H1 (cell line): ENCODE data around the gene TAS2R50.
A peak's percentile ranks its signal among the peaks of the same experiment; 100 is the strongest.

Source experiments
- ATF3 ChIP-seq: IDR thresholded peaks from 2 replicates; pipeline ENCODE4 v1.6.1; 2011; ENCODE audit warnings: low read depth, mild to moderate bottlenecking, low read length; ENCODE audit not compliant: insufficient read depth
- CHD1 ChIP-seq: IDR thresholded peaks from 2 replicates; pipeline ENCODE4 v1.6.1; 2012; ENCODE audit warnings: low read depth, low read length, improper control_type of control experiment
- CREB1 ChIP-seq: IDR thresholded peaks from 2 replicates; pipeline ENCODE4 v1.6.1; 2012; ENCODE audit warnings: inconsistent platforms
- EZH2 ChIP-seq: fragments of 200-600 bp; sonication (generic); IDR thresholded peaks from 2 replicates; pipeline ENCODE4 v1.7.1; 2012; ENCODE audit warnings: low read depth, mild to moderate bottlenecking, moderate library complexity, low read length, inconsistent platforms; ENCODE audit not compliant: severe bottlenecking
- GABPA ChIP-seq: IDR thresholded peaks from 2 replicates; pipeline ENCODE4 v1.6.1; 2011; ENCODE audit warnings: mild to moderate bottlenecking, low read length, moderate library complexity, borderline replicate concordance; ENCODE audit not compliant: insufficient read depth
- JUND ChIP-seq: IDR thresholded peaks from 2 replicates; pipeline ENCODE4 v1.6.1; 2011; ENCODE audit warnings: mild to moderate bottlenecking, improper control_type of control experiment, low read length
- NANOG ChIP-seq: IDR thresholded peaks from 2 replicates; pipeline ENCODE4 v1.6.1; 2011; ENCODE audit warnings: low read length, low read depth, mild to moderate bottlenecking, inconsistent platforms; ENCODE audit not compliant: insufficient read depth, poor library complexity, severe bottlenecking
- PHF8 ChIP-seq: fragments of 200-600 bp; sonication (generic); conservative IDR thresholded peaks from 2 replicates; pipeline ENCODE4 v1.7.1; 2012; ENCODE audit warnings: low read depth, mild to moderate bottlenecking, inconsistent platforms, low read length, moderate library complexity
- POLR2A ChIP-seq, 2 experiments: IDR thresholded peaks; 1 replicate in 1 of 2; 2 replicates in 1 of 2; pipeline ENCODE4 v1.6.1; 2011; ENCODE audit warnings: low read depth in 2 of 2, low read length in 2 of 2, mild to moderate bottlenecking in 2 of 2; ENCODE audit errors: control extremely low read depth in 1 of 2
- POLR2AphosphoS5 ChIP-seq: IDR thresholded peaks from 2 replicates; pipeline ENCODE4 v1.6.1; 2011; ENCODE audit warnings: low read depth, low read length
- RBBP5 ChIP-seq: IDR thresholded peaks from 2 replicates; pipeline ENCODE4 v1.7.1; 2012; ENCODE audit warnings: low read depth, mild to moderate bottlenecking, inconsistent platforms, low read length, moderate library complexity, borderline replicate concordance
- TAF1 ChIP-seq: IDR thresholded peaks from 2 replicates; pipeline ENCODE4 v1.6.1; 2011; ENCODE audit warnings: mild to moderate bottlenecking, low read depth, low read length
- TBP ChIP-seq: IDR thresholded peaks from 2 replicates; pipeline ENCODE4 v1.6.1; 2011; ENCODE audit warnings: low read depth, low read length, improper control_type of control experiment
- TF ChIP-seq, protein P1 (sequence below), 3 experiments: IDR thresholded peaks; 1 replicate in 2 of 3; 2 replicates in 1 of 3; pipeline versions ENCODE4 v1.5.1 to v1.6.1; 2011; ENCODE audit warnings: low read length in 3 of 3, mild to moderate bottlenecking in 3 of 3, inconsistent platforms in 2 of 3, low read depth in 1 of 3, moderate library complexity in 1 of 3; ENCODE audit not compliant: insufficient read depth in 1 of 3; ENCODE audit errors: control extremely low read depth in 1 of 3

- TF ChIP-seq, protein P1, sequence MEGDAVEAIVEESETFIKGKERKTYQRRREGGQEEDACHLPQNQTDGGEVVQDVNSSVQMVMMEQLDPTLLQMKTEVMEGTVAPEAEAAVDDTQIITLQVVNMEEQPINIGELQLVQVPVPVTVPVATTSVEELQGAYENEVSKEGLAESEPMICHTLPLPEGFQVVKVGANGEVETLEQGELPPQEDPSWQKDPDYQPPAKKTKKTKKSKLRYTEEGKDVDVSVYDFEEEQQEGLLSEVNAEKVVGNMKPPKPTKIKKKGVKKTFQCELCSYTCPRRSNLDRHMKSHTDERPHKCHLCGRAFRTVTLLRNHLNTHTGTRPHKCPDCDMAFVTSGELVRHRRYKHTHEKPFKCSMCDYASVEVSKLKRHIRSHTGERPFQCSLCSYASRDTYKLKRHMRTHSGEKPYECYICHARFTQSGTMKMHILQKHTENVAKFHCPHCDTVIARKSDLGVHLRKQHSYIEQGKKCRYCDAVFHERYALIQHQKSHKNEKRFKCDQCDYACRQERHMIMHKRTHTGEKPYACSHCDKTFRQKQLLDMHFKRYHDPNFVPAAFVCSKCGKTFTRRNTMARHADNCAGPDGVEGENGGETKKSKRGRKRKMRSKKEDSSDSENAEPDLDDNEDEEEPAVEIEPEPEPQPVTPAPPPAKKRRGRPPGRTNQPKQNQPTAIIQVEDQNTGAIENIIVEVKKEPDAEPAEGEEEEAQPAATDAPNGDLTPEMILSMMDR (IDR thresholded peaks at IDR 0.05; ENCODE audit: control extremely low read depth in 1 of 3, insufficient read depth in 1 of 3, low read depth in 1 of 3, low read length in 3 of 3): peak; percentile 44 to 78 (median 70)
- TF ChIP-seq EZH2: no peak
- no peak for TF ChIP-seq POLR2A (IDR thresholded peaks at IDR 0.05; ENCODE audit: control extremely low read depth in 1 of 2, low read depth in 2 of 2, low read length in 2 of 2)
- no peak for TF ChIP-seq CHD1
- no peak for TF ChIP-seq RBBP5
- TF ChIP-seq NANOG: no peak
- no peak for TF ChIP-seq JUND
- TF ChIP-seq TAF1: no peak
- TF ChIP-seq POLR2AphosphoS5: no peak
- TF ChIP-seq GABPA: no peak
- no peak for TF ChIP-seq CREB1
- TF ChIP-seq PHF8: no peak
- no peak for TF ChIP-seq ATF3
- no peak for TF ChIP-seq TBP
Observed at GRCh38 chr12:11026118-11026517, 39.4 kb upstream of the TAS2R50 start.
